MM.1S (cell line): ENCODE data around the gene SGPL1.

ENCODE experiments used
- DNase-seq: peaks from one replicate; pipeline ENCODE4 v3.0.0-alpha.2; 2015
- H2AFZ ChIP-seq: fragments of 300-600 bp; sonication (generic); 2 replicates; pipeline ENCODE4 v1.6.0; 2016; ENCODE audit warnings: antibody characterized with exemption, low read length
- H3F3A ChIP-seq: fragments of 300-600 bp; sonication (generic); 2 replicates; pipeline ENCODE4 v1.6.1; 2016; ENCODE audit warnings: mild to moderate bottlenecking, antibody characterized with exemption, low read length, moderate library complexity, mixed read lengths; ENCODE audit not compliant: insufficient read depth
- H3K27ac ChIP-seq: fragments of 300-600 bp; sonication (generic); 2 replicates; pipeline ENCODE4 v1.5.1; 2016; ENCODE audit warnings: mild to moderate bottlenecking, low read length
- H3K27me3 ChIP-seq: fragments of 300-600 bp; sonication (generic); replicated peaks from 2 replicates; pipeline ENCODE4 v1.6.0; 2016; ENCODE audit warnings: low read length; ENCODE audit not compliant: insufficient read depth
- H3K36me3 ChIP-seq: fragments of 300-600 bp; sonication (generic); replicated peaks from 2 replicates; pipeline ENCODE4 v1.6.1; 2016; ENCODE audit warnings: mild to moderate bottlenecking, low read length, mixed read lengths; ENCODE audit not compliant: insufficient read depth
- H3K4me1 ChIP-seq: fragments of 300-600 bp; sonication (generic); 2 replicates; pipeline ENCODE4 v1.6.1; 2016; ENCODE audit warnings: low read length, mixed read lengths
- H3K4me2 ChIP-seq: fragments of 300-600 bp; sonication (generic); 2 replicates; pipeline ENCODE4 v1.6.0; 2016; ENCODE audit warnings: low read depth, low read length
- H3K4me3 ChIP-seq: fragments of 300-600 bp; sonication (generic); 2 replicates; pipeline ENCODE4 v1.5.1; 2016; ENCODE audit warnings: low read length, mixed read lengths
- H3K79me2 ChIP-seq: fragments of 300-600 bp; sonication (generic); 2 replicates; pipeline ENCODE4 v1.6.1; 2016; ENCODE audit warnings: mixed run types, low read length, mixed read lengths
- H3K9ac ChIP-seq: fragments of 300-600 bp; sonication (generic); 2 replicates; pipeline ENCODE4 v1.6.1; 2016; ENCODE audit warnings: low read length, mixed read lengths
- H3K9me2 ChIP-seq: fragments of 300-600 bp; sonication (generic); replicated peaks from 2 replicates; pipeline ENCODE4 v1.6.1; 2016; ENCODE audit warnings: mild to moderate bottlenecking, low read length, mixed read lengths; ENCODE audit not compliant: insufficient read depth
- H3K9me3 ChIP-seq: fragments of 300-600 bp; sonication (generic); replicated peaks from 2 replicates; pipeline ENCODE4 v1.6.1; 2016; ENCODE audit warnings: mild to moderate bottlenecking, low read length, mixed read lengths; ENCODE audit not compliant: insufficient read depth
- H4K20me1 ChIP-seq: fragments of 300-600 bp; sonication (generic); 2 replicates; pipeline ENCODE4 v1.6.1; 2016; ENCODE audit warnings: mild to moderate bottlenecking, low read length, moderate library complexity, mixed read lengths; ENCODE audit not compliant: insufficient read depth
- CTCF ChIP-seq: fragments of 300-600 bp; sonication (generic); IDR thresholded peaks from 2 replicates; pipeline ENCODE4 v1.5.1; 2016; ENCODE audit warnings: antibody characterized with exemption, low read length, mixed read lengths
- EZH2 ChIP-seq: fragments of 300-600 bp; sonication (generic); optimal IDR thresholded peaks from 2 replicates; pipeline ENCODE3; 2017; ENCODE audit warnings: low read depth, mild to moderate bottlenecking, antibody characterized with exemption, low read length, mixed read lengths
- EZH2phosphoT487 ChIP-seq: fragments of 300-600 bp; sonication (generic); IDR thresholded peaks from 2 replicates; pipeline ENCODE4 v1.6.1; 2018; ENCODE audit warnings: antibody characterized with exemption, low read length

The SGPL1 gene

DNA sequence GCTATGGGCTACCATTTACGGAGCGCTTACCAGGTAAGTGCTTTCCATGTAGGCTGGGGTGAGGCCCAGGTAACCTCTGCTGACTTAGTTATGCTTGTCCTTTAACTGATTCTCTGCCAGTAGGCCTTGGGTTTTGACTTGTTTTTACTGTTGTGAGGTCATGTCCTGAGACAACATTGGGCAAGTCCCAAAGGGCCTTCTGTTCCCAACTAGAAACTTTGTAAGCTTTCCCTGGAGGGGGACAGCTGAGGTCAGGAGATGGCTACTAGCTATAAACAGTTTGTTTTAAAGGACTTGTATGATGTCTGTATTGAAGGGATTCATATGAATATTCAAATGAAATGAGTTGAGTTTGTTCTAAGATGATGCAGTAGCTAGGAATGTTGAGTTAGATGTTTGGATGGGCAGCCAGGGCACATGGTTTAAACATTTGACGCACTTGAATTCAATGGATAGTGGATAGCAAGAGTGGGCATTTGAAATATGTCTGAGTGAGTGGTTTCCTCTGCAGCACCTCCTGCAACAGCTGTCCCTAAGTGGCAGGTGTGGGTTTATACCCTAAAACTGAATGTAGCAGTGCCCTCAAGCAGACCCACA, 10.0 kb upstream of the SGPL1 start:
- H3F3A ChIP-seq: no peaks in the 10 kb centered on the region
- no peak overlapping the region for H3K9ac ChIP-seq
- TF ChIP-seq EZH2 (no peak), CTCF (no peak), EZH2phosphoT487 (no peak)

GRCh38 chr10:70806841-70807240, 8.9 kb upstream of the SGPL1 start:
- DNase-seq: no peak
- no peak overlapping the region for H3K27ac ChIP-seq
- H2AFZ ChIP-seq: no peak overlapping the region
- no peak overlapping the region for H3K9ac ChIP-seq
- H3K4me3 ChIP-seq: no peak overlapping the region
- no peak for TF ChIP-seq CTCF
- H3K4me2 ChIP-seq: no peak overlapping the region
- no peaks in the 10 kb centered on the region for H3K9me2 ChIP-seq
- no peaks in the 10 kb centered on the region for H3K79me2 ChIP-seq
- no peaks in the 10 kb centered on the region for H3K27me3 ChIP-seq
- no peaks in the 10 kb centered on the region for H3K36me3 ChIP-seq
- H3K4me1 ChIP-seq: no peaks in the 10 kb centered on the region
- no peaks in the 10 kb centered on the region for H4K20me1 ChIP-seq
- no peaks in the 10 kb centered on the region for H3F3A ChIP-seq
- H3K9me3 ChIP-seq: no peaks in the 10 kb centered on the region

More for the DNA sequence above, 10.0 kb upstream of the SGPL1 start:
- H3K9me2 ChIP-seq: no peaks in the 10 kb centered on the region
- no peak overlapping the region for H3K27ac ChIP-seq
- H4K20me1 ChIP-seq: no peaks in the 10 kb centered on the region
- H3K4me3 ChIP-seq: no peak overlapping the region
- no peaks in the 10 kb centered on the region for H3K36me3 ChIP-seq
- H3K4me1 ChIP-seq: no peaks in the 10 kb centered on the region
- H3K79me2 ChIP-seq: no peaks in the 10 kb centered on the region
- DNase-seq: no peak
- H3K4me2 ChIP-seq: no peak overlapping the region
- H2AFZ ChIP-seq: no peak overlapping the region
- H3K9me3 ChIP-seq: no peaks in the 10 kb centered on the region
- no peaks in the 10 kb centered on the region for H3K27me3 ChIP-seq

DNA sequence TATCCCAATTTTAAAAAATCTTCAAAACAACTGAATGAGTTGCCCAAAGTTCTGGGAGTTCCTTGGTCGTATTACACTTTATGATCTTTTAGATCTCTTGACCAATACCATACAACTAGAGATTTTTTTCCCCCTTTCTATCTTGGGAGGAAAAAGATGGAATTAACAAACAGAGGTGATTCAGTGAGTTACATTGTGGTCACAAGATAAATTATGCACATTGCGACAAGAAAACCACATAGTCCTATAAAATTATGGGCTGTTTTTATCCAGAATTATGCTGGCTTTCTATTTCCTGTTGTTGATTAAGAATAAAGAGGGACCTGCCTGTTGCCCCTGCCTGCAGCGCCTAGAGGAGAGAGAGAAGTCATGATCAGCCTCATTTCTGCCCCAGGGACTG, 8.2 kb upstream of the SGPL1 start:
- no peak overlapping the region for H3K4me3 ChIP-seq
- H4K20me1 ChIP-seq: no peaks in the 10 kb centered on the region
- H3K9me2 ChIP-seq: no peaks in the 10 kb centered on the region
- no peak overlapping the region for H3K9ac ChIP-seq
- no peak overlapping the region for H3K27ac ChIP-seq
- H3K4me1 ChIP-seq: no peaks in the 10 kb centered on the region
- H3K4me2 ChIP-seq: no peak overlapping the region
- TF ChIP-seq EZH2: no peak
- no peak for TF ChIP-seq EZH2phosphoT487
- TF ChIP-seq CTCF: no peak
- no peak overlapping the region for H2AFZ ChIP-seq
- H3F3A ChIP-seq: no peaks in the 10 kb centered on the region
- H3K79me2 ChIP-seq: no peaks in the 10 kb centered on the region
- no peaks in the 10 kb centered on the region for H3K27me3 ChIP-seq
- H3K36me3 ChIP-seq: no peaks in the 10 kb centered on the region
- DNase-seq: no peak
- no peaks in the 10 kb centered on the region for H3K9me3 ChIP-seq
